Natural killer cell treated with Interleukin-12 subunit alpha and Interleukin-12 subunit beta and Interleukin-15 and Interleukin-18, amount 100 ng/mL, for 72 hours (primary cell): Measurements from ENCODE around the gene FOS. TPM values are rescaled to one million over a fixed set of nuclear protein-coding genes. Genes with fewer than 3 reads are reported as not detected.
A peak's percentile ranks its signal among the peaks of the same experiment; 100 is the strongest.

Experiments
- ATAC-seq, 2 donors: fragments of 150-1000 bp; cut with Tn5 transposase in 1 of 2; sonication (Bioruptor Pico), chemical (Tn5 transposase) in 1 of 2; 2 replicates each; pipeline ENCODE4 v1.10.0; 2021
- DNase-seq: peaks from one replicate; pipeline ENCODE4 v3.0.0; 2022; ENCODE audit warnings: low spot score
- H3K27ac Mint-ChIP-seq, 2 donors: 1 replicate in 1 of 2; 2 replicates in 1 of 2; pipeline ENCODE4 v1.8.0; 2022; ENCODE audit warnings: mixed read lengths in 2 of 2, mild to moderate bottlenecking in 1 of 2, moderate library complexity in 1 of 2
- H3K27me3 Mint-ChIP-seq, 2 donors: 1 replicate in 1 of 2; 2 replicates in 1 of 2; pipeline ENCODE4 v1.8.0; 2022; ENCODE audit warnings: mixed read lengths in 2 of 2
- H3K36me3 Mint-ChIP-seq: one replicate; pipeline ENCODE4 v1.8.0; 2022; ENCODE audit warnings: mixed read lengths
- H3K4me1 Mint-ChIP-seq, 2 donors: 1 replicate in 1 of 2; 2 replicates in 1 of 2; pipeline ENCODE4 v1.8.0; 2022; ENCODE audit warnings: low read depth in 2 of 2, mixed read lengths in 2 of 2, mild to moderate bottlenecking in 1 of 2
- H3K4me3 Mint-ChIP-seq: one replicate; pipeline ENCODE4 v1.8.0; 2022; ENCODE audit warnings: mixed read lengths
- H3K9me3 Mint-ChIP-seq: 2 replicates; pipeline ENCODE4 v1.8.0; 2022; ENCODE audit warnings: mixed read lengths
- total RNA-seq, 2 donors: library from RNA; stranded (reverse); gene quantifications; one replicate each; pipeline ENCODE4 v1.2.3, GENCODE V29; 2022

Gene FOS
- total RNA-seq, 2 donors from 2014 or later = 25.3 to 35.2 TPM

DNA sequence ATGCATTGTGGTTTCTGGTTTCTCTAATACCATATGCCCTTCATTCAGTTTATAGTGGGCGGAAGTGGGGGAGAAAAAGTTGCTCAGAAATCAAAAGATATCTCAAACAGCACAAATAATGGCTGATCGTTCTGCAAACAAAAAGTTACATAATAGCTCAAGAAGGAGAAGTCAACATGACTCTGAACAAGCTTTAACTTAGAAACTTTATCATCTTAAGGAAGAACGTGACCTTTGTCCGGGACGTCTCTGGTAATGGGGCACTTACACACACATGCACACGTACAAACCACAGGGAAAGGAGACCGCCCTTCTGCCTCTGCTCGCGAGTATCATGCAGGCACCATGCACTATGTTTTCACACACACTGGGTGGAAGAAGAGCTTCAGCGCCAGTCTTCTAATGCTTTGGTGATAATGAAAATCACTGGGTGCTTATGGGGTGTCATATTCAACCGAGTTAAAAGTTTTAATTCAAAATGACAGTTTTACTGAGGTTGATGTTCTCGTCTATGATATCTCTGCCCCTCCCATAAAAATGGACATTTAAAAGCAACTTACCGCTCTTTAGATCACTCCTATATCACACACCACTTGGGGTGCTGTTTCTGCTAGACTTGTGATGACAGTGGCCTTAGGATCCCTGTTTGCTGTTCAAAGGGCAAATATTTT lies 4.7 kb downstream of the FOS start:
- Mint-ChIP-seq H3K27ac (peak overlapping the region in 1 of 2 donors; percentile 33), H3K4me1 (peaks cover 26 to 27% of the 10 kb centered on the region in 2 donors), H3K4me3 (no peak overlapping the region), H3K27me3 (peaks cover 9 to 15% of the 10 kb centered on the region in 2 donors), H3K36me3 (peaks cover 6% of the 10 kb centered on the region), H3K9me3 (no peaks in the 10 kb centered on the region)
- no peak for ATAC-seq
- DNase-seq = no peak

DNA sequence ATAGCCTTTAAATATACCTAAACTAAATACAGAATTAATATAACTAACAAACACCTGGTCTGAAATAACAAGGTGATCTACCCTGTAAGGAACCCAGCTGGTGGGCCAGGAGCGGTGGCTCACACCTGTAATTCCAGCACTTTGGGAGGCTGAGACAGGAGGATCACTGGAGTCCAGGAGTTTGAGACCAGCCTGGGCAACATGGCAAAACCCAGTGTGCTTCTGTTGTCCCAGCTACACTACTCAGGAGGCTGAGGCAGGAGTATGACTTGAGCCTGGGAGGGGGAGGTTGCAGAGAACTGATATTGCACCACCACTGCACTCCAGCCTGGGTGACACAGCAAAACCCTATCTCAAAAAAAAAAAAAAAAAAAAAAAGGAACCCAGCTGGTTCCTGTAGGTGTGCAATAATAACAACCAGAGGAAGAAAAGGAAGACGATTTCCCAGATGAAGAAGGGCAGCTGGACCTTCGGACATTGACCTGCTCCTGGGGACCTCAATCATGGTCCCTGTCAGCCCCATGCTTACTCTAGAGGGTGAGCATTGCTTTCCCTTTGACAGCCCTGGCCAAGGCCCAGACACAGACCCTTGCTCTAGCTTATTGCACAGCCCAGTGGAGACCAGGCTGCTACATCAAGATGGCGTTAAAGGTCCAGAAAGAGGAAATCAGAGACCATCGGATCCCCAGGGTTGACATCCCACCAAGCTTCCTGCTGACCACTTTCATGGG lies 5.4 kb downstream of the FOS start:
- Mint-ChIP-seq H3K4me1 (peaks cover 24 to 27% of the 10 kb centered on the region in 2 donors), H3K27me3 (peaks cover 9 to 15% of the 10 kb centered on the region in 2 donors), H3K27ac (peak overlapping the region in 1 of 2 donors; percentile 33), H3K36me3 (peaks cover 6% of the 10 kb centered on the region), H3K4me3 (no peak overlapping the region), H3K9me3 (no peaks in the 10 kb centered on the region)
- ATAC-seq (peak; percentile 34 to 40), DNase-seq (no peak)

DNA sequence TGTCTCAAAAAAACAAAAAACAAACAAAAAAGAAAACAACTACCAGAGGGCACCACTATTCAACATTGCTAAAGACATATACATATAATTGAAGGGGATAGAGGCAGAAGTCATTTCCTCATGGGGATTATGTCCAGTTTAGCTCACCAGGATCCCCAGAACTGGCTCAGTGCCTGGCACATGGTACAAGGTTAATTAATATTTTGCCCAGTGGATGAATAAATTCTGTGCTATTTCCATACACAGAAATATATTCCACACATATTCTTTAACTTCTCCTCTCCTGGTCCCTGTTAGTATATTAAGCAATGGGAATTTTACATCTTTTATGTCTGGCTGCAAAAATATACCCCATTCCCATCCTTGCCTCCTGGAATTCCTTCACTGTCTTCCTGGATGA lies 6.7 kb downstream of the FOS start:
- Mint-ChIP-seq H3K27me3 (peaks cover 11 to 19% of the 10 kb centered on the region in 2 donors), H3K36me3 (peaks cover 3% of the 10 kb centered on the region)

DNA sequence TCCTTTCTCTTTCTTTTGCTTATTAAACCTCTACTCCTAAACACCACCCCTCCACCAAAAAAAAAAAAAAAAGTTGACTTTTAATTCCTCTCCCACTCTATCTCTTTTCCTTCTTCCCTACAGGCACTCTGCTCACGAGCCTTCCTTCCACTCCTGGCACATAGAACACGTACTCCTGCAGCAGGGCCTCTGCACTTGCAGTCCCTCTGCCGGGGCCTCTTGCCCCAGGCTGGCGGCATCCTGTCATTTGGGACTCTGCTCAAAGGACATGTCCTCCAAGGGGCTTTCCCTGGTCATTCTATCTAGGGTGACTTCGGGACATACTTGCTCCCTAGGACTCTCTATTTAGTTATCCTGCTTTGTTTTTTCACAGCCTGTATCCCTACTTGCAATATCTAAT lies 7.7 kb downstream of the FOS start:
- Mint-ChIP-seq H3K9me3 (no peaks in the 10 kb centered on the region), H3K27ac (no peak overlapping the region), H3K27me3 (peaks cover 7 to 15% of the 10 kb centered on the region in 2 donors), H3K4me3 (no peak overlapping the region), H3K4me1 (peaks cover 4 to 5% of the 10 kb centered on the region in 2 donors), H3K36me3 (no peaks in the 10 kb centered on the region)
- peak in 1 of 2 donors; percentile 26 for ATAC-seq
- DNase-seq = no peak

More for the DNA sequence above, 6.7 kb downstream of the FOS start:
- Mint-ChIP-seq H3K27ac (no peak overlapping the region), H3K9me3 (no peaks in the 10 kb centered on the region), H3K4me1 (peaks cover 11 to 14% of the 10 kb centered on the region in 2 donors), H3K4me3 (no peak overlapping the region)
- DNase-seq (no peak), ATAC-seq (no peak)

GRCh38 chr14:75289840-75290388 lies 11.3 kb downstream of the FOS start:
- H3K9me3 Mint-ChIP-seq = no peaks in the 10 kb centered on the region
- ATAC-seq (no peak), DNase-seq (no peak)
- peak overlapping the region in 1 of 2 donors; percentile 22 for H3K27ac Mint-ChIP-seq
- H3K27me3 Mint-ChIP-seq = peaks cover 7 to 14% of the 10 kb centered on the region in 2 donors
- H3K4me3 Mint-ChIP-seq = no peak overlapping the region
- peaks cover 0 to 2% of the 10 kb centered on the region in 2 donors for H3K4me1 Mint-ChIP-seq
- no peaks in the 10 kb centered on the region for H3K36me3 Mint-ChIP-seq

DNA sequence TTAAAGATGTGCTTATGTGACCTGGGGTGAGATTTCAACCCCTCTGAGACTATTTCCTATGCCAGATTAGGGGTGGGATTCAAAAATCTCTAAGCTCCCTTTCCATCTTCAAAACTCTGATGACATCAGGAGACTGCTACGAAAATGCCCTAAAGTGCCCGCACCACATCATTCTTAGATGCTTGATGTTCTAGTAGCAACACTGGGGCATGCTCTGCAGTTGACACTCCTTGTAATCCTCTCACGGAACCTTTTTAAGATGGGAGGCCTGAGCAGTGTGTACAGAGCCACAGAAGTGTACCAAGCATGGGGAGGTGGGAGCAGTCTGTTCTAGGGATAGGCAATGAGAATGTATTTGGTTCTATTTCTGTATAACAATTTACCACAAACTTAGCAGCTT lies 12.2 kb downstream of the FOS start:
- Mint-ChIP-seq H3K9me3 (no peaks in the 10 kb centered on the region), H3K4me3 (no peak overlapping the region), H3K27me3 (peaks cover 7 to 11% of the 10 kb centered on the region in 2 donors), H3K27ac (no peak overlapping the region), H3K4me1 (peaks cover 6 to 7% of the 10 kb centered on the region in 2 donors), H3K36me3 (no peaks in the 10 kb centered on the region)
- no peak for DNase-seq
- ATAC-seq = no peak

GRCh38 chr14:75291331-75291730 lies 12.7 kb downstream of the FOS start:
- Mint-ChIP-seq H3K9me3 (no peaks in the 10 kb centered on the region), H3K27me3 (peaks cover 7 to 10% of the 10 kb centered on the region in 2 donors), H3K27ac (no peak overlapping the region), H3K36me3 (no peaks in the 10 kb centered on the region), H3K4me3 (no peak overlapping the region), H3K4me1 (peaks cover 10 to 12% of the 10 kb centered on the region in 2 donors)
- DNase-seq (no peak), ATAC-seq (no peak)

- Mint-ChIP-seq H3K9me3 (no peaks in the 10 kb centered on the region), H3K27ac (no peak overlapping the region), H3K36me3 (no peaks in the 10 kb centered on the region), H3K4me1 (peaks cover 13 to 14% of the 10 kb centered on the region in 2 donors), H3K27me3 (peaks cover 7 to 9% of the 10 kb centered on the region in 2 donors), H3K4me3 (no peak overlapping the region)
- no peak for ATAC-seq
- DNase-seq = no peak
Measured at GRCh38 chr14:75292101-75292563, 13.5 kb downstream of the FOS start.

- Mint-ChIP-seq H3K4me3 (no peak overlapping the region), H3K4me1 (peaks cover 11 to 13% of the 10 kb centered on the region in 2 donors), H3K9me3 (no peaks in the 10 kb centered on the region), H3K27me3 (peaks cover 7 to 9% of the 10 kb centered on the region in 2 donors), H3K27ac (peak overlapping the region; percentile 64 to 82), H3K36me3 (no peaks in the 10 kb centered on the region)
- DNase-seq (no peak), ATAC-seq (no peak)
Measured at GRCh38 chr14:75292886-75293285, 14.3 kb downstream of the FOS start.

GRCh38 chr14:75293920-75294648 lies 15.5 kb downstream of the FOS start:
- H3K9me3 Mint-ChIP-seq = no peaks in the 10 kb centered on the region
- H3K36me3 Mint-ChIP-seq = no peaks in the 10 kb centered on the region
- peak; percentile 95 for DNase-seq
- H3K27me3 Mint-ChIP-seq = peaks cover 7 to 9% of the 10 kb centered on the region in 2 donors
- peak; percentile 98 to 99 for ATAC-seq
- H3K27ac Mint-ChIP-seq = peak overlapping the region; percentile 64 to 82
- H3K4me1 Mint-ChIP-seq = peaks cover 18 to 19% of the 10 kb centered on the region in 2 donors
- H3K4me3 Mint-ChIP-seq = peak overlapping the region; percentile 83

DNA sequence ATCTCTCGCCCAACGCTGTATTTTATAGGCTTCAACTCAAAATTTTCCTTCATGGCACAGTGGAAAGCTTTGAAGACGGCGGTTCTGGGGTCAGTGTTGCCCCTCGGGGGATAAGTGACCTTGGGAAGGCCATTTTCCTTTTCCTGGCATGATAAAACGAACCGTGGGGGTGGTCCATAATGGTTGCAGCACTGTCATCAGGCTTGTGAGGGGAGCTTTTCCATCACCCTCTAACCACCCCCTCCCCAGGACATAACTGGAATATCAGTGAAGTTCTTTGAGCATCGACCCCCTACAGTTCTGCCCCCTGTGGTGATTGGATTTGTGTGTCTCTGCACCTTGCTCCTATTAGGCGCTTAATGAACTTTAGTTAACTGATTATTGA lies 16.0 kb downstream of the FOS start:
- Mint-ChIP-seq H3K36me3 (no peaks in the 10 kb centered on the region), H3K27me3 (peaks cover 3 to 6% of the 10 kb centered on the region in 2 donors), H3K4me3 (peak overlapping the region; percentile 83), H3K27ac (no peak overlapping the region), H3K4me1 (peaks cover 20 to 23% of the 10 kb centered on the region in 2 donors), H3K9me3 (no peaks in the 10 kb centered on the region)
- ATAC-seq (no peak), DNase-seq (no peak)

DNA sequence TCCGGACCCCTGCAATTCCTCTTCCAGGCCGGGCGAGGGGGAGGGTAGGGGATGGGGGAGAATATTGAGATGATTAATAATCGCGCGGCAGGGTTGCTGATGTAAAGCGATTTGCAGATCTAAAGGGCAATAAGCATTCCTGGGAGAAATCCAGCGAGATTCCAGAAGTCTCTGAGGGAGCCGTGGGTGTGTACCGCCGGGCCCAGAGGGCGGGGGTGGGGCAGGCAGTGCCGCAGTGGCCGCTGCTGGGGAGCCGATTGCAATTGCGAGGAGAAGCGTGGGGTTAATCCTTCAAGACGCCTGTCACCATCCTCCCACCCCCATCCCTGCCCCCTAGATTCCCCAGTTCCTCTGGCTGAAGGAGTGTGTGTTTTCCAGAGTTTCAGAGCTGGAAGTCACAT lies 16.4 kb downstream of the FOS start:
- Mint-ChIP-seq H3K27me3 (peaks cover 0 to 2% of the 10 kb centered on the region in 2 donors), H3K27ac (peak overlapping the region in 1 of 2 donors; percentile 83), H3K36me3 (no peaks in the 10 kb centered on the region), H3K4me1 (peaks cover 20 to 23% of the 10 kb centered on the region in 2 donors), H3K4me3 (peak overlapping the region; percentile 83), H3K9me3 (no peaks in the 10 kb centered on the region)
- ATAC-seq (no peak), DNase-seq (no peak)
